Stimulated activated CD8-positive, alpha-beta memory T cell treated with anti-CD3 and anti-CD28 coated beads, Interleukin-7, amount 100 ng/mL, for 1 hour (primary cell): ENCODE results near the gene PTAR1.

Experiments
- DNase-seq, 2 donors: peaks; one replicate each; pipeline ENCODE4 v3.0.0-alpha.2; 2020; ENCODE audit warnings: low read depth in 2 of 2

The PTAR1 gene

DNA sequence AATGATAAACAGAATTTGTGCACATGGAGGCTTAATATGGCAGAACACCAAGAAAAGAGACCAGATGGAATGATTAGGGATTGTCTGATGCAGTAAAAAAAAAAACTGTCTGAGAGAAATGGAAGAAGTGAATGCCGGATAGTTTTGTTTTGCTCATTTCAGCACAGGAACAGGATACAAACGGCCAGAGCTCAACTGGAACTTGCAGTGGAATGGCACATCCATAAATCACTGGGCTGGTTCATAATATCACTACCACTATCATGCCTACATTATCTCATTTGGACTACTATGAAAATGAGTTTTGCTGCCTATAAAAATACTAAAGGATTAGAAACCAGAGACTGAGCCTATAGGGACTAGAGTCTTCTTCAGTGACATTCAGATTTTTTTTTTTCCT, 9.7 kb downstream of the PTAR1 start:
- no peak for DNase-seq

DNA sequence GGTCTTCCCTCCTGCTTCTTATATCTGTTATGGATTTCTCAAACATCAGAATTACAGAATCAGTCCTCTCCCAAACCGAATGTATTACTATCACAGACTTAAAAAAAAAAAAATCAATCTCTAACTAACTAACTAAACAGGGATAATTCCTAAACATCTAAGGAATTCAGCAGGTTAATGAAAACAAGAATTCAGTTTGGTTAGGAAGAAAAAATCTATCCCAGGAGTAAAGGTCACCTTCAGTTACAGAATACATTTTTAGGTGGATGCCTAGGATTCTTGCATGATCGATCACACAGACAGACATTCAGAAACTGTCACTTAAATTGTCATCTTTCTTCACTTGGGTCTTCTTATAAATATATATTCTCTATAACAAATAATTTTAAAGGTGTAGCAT, 11.5 kb downstream of the PTAR1 start:
- DNase-seq, result no peak

DNA sequence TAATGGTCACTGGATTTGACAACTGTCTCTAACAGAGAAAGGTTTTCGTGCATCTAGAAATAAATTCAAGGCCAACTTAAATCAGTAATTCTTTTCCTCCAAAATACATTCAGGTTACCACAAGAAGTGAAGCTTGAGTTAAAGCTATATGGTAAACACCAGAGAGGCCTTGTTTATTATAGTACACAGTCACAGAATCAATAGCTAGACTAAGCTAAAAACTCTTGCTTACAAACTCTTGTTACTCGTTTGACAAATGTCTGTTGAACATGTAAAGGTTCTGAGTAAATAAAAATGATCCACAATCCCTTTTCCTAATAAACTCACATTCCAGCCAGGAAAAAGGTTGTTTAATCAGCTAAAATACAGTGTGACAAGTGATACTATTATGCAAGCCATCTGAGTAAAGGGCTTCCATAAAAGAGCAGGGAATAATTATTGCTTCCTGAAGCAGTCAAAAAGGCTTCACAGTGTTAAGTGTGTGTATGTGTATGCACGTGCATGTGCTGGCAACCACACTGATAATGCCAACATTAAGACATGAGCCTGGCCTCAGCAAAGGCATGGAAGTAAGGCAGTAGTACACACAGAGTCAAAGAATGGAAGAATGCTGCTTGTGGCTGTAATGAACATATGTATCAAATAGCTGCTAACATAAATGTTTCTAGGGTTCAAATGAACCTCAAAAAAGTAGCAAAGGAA, 12.8 kb downstream of the PTAR1 start:
- no peak for DNase-seq

DNA sequence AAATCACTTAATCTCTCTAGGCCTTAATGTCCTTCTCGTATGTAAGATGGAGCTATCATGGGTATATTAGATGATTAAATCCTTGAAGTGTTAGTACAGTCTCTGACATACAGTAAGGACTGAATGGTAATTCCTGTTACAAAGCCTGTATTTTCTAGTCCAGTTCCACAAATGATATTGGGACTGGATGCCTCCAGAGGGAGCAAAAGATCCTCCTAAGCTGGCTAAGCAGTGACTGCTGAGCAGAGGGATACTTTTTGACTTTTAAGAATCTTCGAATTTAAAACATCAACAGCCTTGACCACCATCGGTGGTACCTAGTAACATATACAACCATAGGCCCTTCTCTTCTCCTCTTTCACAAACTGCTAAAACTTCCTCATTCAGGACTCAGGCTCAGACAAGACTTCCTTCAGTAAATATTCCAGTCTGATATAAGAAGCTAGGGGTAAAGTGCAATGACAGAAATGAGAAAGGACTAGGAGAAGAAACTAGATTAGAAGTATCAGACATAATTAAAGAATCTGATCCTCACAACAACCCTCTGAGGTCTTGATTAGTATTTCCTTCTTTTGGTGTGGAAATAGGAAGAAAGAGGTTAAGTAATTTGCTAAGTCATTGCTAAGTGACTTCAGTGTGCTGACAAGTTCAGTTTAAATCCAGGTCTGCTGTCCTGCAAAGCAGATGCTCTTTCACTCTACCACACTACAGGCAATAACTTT, 13.9 kb downstream of the PTAR1 start:
- DNase-seq, result no peak

DNA sequence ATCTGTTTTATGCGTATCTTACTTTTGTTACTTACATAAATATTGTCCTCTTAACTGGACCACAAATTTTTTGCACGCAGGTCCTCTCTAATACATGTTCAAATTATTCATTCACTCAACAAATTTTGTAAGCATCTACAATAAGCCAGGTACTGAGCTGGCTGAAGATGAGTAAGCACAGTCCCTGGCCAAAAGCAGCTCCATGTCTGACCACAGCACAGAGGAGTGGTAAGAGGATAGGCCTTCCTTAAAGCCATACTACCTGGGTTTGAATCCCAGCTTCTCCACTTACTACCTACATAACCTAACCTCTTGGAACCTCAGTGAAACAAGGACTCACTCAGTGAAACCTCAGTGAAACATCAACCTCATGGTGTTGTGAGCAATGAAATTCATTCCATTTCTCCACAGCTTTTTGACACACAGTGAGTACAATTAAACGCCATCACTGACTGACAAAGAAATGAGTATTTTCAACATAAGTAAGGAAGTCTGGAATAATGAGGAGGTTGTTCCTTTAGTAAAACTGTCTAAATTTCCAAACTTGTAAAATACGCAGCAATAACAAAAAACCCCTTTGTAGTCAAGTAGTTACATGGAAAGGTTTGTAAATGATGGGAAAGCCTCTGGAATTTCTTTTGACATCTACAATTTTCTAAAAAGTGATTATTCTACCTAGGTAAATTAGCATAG, 15.0 kb downstream of the PTAR1 start:
- no peak for DNase-seq

DNA sequence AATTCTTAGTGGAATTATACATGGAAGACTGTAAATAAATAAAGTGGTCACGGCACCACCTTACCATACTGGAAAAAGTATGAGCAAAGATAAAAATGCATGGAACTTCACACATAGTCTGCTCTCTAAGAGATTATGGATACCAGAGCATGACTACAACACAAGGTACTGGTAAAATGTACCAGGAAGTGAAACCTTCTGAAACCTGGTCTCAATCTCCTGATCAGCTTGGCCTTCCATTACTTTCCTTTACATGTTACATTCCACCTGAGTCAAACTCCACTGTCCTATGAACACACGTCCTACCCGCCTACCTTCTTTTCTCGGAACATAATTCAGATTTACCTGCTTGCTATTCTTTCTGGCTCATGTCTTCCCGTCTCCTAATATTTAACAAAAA, 15.9 kb downstream of the PTAR1 start:
- DNase-seq, result no peak

DNA sequence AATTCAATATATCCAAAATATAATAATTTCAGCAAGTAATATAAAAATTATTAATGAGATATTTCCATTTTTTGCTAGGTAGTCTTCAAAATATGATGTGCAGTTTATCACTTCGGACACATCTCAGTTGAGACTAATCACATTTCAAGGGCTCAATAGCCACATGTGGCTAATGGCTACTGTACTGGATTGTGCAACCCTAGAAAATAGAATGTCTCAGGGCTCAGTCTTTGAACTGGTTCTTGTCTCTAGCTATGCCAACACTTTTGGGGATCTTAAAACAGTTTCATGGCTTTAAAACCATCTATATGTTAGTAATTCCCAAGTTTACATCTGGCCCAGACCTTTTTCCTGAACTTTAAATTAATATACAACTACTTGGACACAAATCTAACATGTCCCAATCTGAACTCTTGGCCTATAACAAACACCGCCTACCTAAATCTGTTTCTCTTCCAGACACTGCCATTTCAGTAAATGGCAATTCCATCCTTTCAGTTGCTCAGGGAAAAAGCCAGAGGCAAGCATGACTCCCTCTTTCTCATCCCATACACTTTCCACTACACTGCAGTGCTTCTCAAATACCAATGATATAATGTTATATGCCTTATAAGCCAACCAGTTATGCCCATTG, 18.8 kb downstream of the PTAR1 start:
- no peak for DNase-seq

DNA sequence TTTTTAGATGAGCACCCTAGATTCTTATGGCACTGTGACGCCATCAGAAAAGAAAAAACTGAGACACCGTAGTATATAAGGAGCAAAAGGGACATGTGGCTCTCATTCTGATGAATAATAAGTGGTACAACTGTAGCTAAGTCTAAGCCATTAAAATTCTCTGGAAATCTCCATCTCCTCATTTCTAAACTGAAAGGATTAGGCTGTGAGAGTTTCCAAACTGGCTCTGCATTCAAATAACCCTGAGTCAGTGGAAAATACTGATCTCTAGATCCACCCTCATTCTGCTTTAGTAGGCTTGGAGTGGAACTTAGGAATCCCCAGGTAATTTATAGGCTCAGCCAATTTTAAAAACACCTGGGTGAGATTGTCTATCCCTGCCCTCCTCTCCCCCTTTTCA, 28.5 kb downstream of the PTAR1 start:
- no peak for DNase-seq

DNA sequence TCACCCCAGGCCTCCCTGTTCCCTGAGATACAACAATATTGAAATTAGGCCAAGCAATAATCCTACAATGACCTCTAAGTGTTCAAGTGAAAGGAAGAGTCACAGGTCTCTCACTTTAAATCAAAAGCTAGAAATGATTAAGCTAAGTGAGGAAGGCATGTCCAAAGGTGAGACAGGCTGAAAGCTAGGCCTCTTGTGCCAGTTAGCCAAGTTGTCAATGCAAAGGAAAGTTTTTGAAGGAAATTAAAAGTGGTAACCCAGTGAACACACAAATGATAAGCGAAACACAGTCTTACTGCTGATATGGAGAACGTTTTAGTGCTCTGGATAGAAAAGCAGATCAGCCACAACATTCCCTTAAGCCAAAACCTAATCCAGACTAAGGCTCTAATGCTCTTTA, 39.8 kb downstream of the PTAR1 start:
- DNase-seq, result no peak

DNA sequence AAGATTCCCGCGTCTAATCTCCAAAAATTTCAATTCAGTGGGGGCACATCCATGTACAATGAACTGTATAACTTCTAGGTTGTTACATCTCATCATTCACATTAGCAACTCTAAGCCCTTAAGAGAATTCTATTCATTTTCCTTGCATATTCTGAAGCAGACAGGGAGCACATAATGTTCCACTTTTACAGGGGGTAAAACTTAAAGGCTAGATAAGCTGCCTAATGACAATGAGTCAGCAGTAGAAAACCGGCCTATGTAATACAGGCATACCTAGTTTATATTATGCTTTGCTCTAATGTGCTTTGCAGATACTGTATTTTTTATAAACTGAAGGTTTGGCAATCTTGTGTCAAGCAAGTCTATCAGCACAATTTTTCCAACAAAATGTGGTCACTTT, 40.4 kb downstream of the PTAR1 start:
- no peak for DNase-seq

DNA sequence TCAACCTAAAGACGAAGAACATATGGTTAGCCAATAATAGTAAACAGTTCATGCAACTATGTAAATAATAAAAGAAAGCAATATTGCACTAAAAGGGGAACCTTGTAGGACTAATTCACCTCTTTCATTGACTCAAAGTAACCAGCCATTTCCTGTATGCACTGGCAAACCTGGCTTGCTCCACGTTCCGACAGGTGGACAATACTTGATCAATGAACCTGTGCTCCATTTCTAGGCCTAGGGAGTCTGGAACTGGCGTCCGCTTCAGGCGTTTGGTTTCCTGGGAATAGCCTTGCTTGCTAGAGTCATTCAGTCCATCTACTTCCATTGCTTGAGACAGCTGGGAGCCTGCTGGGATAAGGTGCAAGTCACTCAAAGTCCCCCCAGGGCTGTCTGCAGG, 41.6 kb downstream of the PTAR1 start:
- no peak for DNase-seq

DNA sequence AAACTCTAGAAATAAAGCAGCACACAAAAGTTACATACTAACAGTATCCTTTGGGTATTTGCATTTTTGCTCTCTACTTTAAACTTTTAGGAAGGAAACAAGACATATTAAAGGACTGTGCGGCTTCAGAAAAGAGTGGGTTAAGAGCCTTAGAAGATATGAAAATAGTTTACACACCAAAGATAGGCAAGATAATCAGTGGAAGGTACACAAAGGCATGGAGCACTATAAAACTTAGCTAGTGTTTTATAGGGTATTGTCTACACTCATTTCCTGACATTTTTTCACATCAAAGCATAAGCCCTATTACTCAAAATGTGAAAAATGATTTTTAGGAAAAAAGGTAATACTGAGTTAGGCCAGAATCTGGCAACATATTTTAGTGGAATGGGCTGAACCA, 44.0 kb downstream of the PTAR1 start:
- no peak for DNase-seq

DNA sequence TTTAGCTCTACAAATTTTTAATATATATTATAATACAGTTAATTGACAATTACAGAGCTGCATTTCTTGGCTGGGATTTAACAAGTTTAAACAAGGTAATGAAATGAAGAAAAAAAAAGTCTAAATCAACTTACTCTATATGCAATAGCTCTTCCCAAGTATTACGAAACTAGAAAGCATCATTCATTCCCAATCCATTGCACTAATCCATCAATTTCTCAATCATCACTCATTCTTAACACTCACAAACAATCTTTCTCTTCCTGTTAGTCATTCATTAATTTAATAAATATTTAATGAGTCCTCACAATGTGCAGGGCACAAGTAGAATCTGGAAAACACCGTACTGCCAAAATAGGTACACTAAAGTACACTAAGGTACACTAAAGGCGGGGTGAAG, 44.7 kb downstream of the PTAR1 start:
- no peak for DNase-seq

DNA sequence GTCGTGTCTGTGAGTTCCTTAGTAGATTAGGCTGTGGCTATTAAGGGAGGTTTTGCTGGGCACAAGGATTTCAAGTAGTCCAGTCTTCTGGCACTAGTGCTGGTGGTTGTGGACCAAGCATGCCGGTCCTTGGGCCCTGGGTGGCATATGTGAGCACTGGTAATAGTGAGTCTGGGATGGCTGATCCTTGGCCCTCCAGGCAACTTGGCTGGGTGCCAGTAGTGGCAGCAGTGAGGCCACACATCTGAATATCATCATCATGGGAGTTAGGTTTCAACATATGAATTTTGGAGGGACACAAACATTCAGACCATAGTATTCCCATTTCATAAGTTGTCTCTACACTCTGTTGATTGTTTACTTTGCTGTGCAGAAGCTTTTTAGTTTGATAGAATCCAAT, 62.3 kb downstream of the PTAR1 start:
- no peak for DNase-seq

DNA sequence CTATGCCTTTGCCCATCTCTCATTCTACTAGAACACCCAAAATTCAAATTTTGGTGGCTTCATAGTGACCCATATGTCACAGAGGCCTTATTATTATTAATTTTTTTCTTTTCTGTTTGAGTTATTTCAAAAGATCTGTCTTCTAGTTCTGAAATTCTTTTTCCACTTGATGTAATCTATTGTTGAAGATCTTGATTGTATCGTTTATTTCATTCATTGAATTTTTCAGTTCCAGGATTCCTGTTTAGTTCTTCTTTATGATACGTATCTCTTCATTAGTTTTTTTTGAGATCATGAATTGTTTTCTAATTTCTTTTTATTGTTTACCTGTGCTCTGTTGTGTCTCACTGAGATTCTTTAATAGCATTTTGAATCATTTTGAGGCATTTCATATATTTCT, 63.0 kb downstream of the PTAR1 start:
- DNase-seq, result no peak

DNA sequence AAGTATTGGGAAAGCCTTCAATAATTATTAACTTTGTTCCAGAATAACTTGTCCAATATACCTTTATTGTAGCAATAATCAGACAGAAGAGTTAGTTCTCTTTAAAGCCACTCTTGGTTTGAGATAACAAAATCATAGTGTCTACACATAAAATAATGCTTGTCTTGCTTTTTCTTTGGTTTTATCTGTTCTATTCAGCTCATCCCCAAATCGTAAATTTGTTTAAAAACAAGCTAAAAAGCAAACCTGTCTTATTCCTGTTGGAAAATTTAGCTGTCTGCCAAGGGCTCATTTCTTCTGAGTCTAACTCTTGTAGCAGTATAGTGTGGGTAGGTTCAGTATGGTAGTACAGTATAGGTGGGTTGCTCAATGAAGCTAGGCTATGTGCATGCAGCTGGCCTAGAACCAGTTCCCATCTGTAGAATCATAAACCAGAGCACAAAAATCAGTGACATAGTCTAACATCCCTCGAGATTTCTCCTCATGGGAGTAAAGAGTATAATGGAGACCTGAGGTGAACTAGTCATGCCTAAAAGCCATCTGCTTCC, 69.7 kb downstream of the PTAR1 start:
- DNase-seq, result no peak

DNA sequence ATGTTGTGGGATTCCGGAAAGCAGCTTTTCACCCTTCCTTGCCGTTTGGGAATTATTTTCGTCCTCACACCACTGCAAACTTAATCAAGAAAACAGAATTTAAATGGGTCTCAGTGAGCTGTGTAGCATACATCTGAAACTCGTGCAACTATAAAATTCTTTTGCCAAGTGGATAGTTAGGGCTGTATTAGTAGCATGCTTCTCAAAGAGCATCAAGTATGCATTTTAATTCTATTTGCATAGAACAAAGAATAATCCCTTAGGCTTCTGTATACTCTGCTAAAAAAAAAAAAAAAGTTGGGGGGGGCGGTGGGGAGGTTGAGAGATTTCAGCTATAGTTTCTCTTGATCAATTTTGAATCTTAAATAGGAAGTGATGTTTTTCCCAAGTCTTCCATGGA, 75.9 kb downstream of the PTAR1 start:
- DNase-seq, result no peak

DNA sequence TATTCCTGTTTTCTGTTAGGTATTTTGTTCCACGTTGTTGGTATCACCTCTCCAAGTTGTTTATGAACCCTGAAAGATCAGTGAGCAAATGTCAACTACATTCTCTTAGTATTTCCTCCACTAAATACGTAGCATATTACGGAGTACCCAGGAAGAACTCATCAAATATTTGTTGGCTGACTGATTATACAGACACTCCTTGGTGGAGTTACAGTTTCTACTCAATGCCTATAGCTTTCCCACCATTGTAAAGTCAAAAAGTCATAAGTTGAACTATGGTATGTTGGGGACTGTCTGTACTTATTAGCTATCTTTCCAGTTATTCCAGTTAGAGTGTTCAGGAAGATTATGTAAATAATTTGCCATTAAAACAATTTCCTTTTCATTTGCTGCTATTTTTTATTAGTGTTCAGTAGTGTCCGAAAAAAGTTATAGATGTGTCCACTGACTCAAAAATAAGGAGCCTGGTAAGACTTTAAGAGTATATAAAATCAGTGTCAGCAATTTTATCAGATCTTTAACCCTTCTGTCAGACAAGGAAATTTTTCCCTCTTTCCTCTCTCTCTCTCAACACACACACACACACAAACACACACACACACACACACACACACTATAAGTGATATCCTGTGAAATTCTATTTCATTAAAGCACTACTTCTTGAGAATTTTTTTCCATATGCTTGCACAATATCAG, 80.8 kb downstream of the PTAR1 start:
- DNase-seq, result no peak

DNA sequence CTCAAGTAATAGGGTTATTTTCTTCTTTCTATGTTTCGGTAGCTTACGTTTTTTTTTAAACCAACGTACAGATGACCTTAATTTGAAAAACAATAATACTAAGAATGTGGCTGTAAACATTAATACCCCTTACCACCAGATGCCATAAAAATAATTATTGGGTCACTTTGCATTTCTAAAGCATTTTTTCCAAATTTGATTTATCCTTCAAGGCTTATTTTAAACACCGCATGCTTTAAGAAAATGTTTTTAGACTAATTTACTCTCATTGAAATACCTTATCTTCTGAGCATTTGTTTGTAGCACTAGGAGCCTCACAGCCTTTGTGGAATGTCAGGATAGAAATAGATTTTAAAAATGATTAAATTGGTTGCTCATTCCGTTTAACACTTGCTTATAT, 81.9 kb downstream of the PTAR1 start:
- no peak for DNase-seq

DNA sequence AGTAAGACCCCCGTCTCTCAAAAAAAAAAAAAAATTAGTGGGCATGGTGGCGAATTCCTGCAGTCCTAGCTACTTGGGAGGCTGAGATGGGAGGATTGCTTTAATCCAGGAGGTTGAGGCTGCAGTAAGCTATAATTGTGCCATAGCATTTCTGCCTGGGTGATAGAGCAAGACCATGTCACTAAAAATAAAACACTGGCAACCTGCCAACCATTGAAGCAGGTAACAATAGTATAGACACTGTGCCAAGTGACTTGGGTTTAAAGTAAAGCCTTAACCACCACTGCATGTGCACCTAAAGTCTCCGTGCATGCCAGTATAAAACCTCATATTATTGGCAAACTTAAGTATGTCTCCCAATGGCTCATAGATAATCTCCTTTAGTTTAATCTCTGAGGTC, 84.2 kb downstream of the PTAR1 start:
- no peak for DNase-seq

DNA sequence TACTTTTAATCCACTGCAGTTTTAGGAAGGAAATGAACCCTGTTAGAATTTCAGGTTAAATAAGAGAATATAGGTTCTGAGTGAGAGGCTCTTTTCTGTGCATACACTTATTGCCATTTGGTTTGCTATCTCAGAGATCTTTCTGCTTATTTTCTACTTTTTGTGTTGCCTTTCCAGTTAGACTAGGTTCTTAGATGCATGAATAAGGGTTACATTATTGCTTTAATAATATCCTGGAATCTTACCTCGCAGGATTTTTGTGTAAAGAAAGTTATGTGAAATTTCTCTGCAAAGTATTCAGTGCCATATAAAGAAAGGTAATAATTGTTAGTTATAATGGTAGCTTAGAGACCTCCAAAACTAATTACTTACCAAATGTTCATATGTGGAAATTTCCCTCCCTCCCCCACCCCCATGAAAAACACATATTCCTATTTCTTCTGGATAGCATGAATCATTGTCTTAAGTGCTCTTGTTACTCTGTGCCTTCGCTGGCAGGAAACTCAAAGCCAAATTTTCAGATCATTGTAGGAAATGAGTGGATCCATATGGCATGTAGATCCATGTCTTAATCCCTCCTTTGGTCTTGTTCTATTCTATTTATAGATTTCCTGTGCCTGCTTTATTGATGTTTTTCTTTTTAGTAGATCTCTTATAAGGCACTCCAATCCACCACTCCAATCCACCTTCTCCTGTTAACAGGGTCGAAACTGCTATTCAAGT, 84.9 kb downstream of the PTAR1 start:
- no peak for DNase-seq
